RWPE1 (cell line): ENCODE data around the gene UQCC2.

Experiments
- CTCF ChIA-PET: fragments of 350-600 bp; sonication (Branson Sonifier 250); formaldehyde crosslinking; extraction: SDS; loops from one replicate; lab custom pipeline; 2021; lab: Yijun Ruan, JAX
- POLR2A ChIA-PET: fragments of 400-600 bp; formaldehyde crosslinking; extraction: SDS; loops from one replicate; lab custom pipeline; 2020; ENCODE audit warnings: antibody characterized with exemption; ENCODE audit not compliant: low non-redundant PET; lab: Yijun Ruan, JAX
- DNase-seq: peaks from one replicate; pipeline ENCODE4 v3.0.0; 2012; ENCODE audit warnings: low spot score
- H3K27ac ChIP-seq: fragments of 450-650 bp; 2 replicates; pipeline ENCODE4 v1.5.1; 2017
- CTCF ChIP-seq: fragments of 450-650 bp; conservative IDR thresholded peaks from 2 replicates; pipeline ENCODE4 v1.5.1; 2017; ENCODE audit warnings: low read depth, mild to moderate bottlenecking

The UQCC2 gene

GRCh38 chr6:33711140-33712129 lies at the start of gene UQCC2:
Gene UQCC2, minus strand, starts transcription at chr6:33711700. Its CDS starts 14 bp downstream, at chr6:33711686.
- H3K27ac ChIP-seq, result peak within 1 kb of the TSS; percentile 91
- ChIA-PET CTCF (interaction anchor here (0.5 to 1.9 kb wide), 27 partner anchors 11 to 530 kb away, joined by 3 to 40 read pairs (median 4); partner anchors contain the start of genes BAK1 and IP6K3), POLR2A (interaction anchor here (0.5 to 1.0 kb wide), 3 partner anchors 58 to 121 kb away, joined by 3 to 4 read pairs (median 3); no protein-coding TSS in a partner anchor)
- peak; percentile 87 for TF ChIP-seq CTCF
- DNase-seq, result peak; percentile 98

GRCh38 chr6:33759887-33760629 lies 48.6 kb upstream of the UQCC2 start:
- TF ChIP-seq CTCF, result no peak
- H3K27ac ChIP-seq, result peak overlapping the region; percentile 59; the same call in 1 of the 2 replicates
- DNase-seq, result no peak
- ChIA-PET CTCF (interaction anchor here (0.7 to 4.8 kb wide), 5 partner anchors 8 to 73 kb away, joined by 3 to 46 read pairs (median 25); partner anchors contain the start of genes IP6K3 and UQCC2), POLR2A (no interaction called here)

- H3K27ac ChIP-seq, result peak overlapping the region; percentile 59; the same call in 1 of the 2 replicates
- TF ChIP-seq CTCF, result no peak
- DNase-seq, result no peak
- ChIA-PET POLR2A (no interaction called here), CTCF (interaction anchor here (1.2 to 4.0 kb wide), 2 partner anchors 14 to 47 kb away, joined by 7 to 46 read pairs; partner anchors contain the start of genes IP6K3 and UQCC2)
Observed at GRCh38 chr6:33758815-33759216, 47.3 kb upstream of the UQCC2 start.

GRCh38 chr6:33757906-33758305 lies 46.4 kb upstream of the UQCC2 start:
- ChIA-PET POLR2A (no interaction called here), CTCF (interaction anchor here (0.6 to 1.5 kb wide), 4 partner anchors 13 to 46 kb away, joined by 3 to 7 read pairs (median 4); partner anchors contain the start of gene UQCC2)
- TF ChIP-seq CTCF, result no peak
- peak overlapping the region; percentile 25 for H3K27ac ChIP-seq
- no peak for DNase-seq

- DNase-seq, result no peak
- H3K27ac ChIP-seq, result 0 out of 2 replicates have a peak overlapping the region, but pooled peaks have one; percentile 2
- no peak for TF ChIP-seq CTCF
- POLR2A ChIA-PET, result no interaction called here
- CTCF ChIA-PET, result interaction anchor here (1.5 kb wide), 1 partner anchor 13 kb away, joined by 3 read pairs; no protein-coding TSS in a partner anchor
Observed at GRCh38 chr6:33757113-33757512, 45.6 kb upstream of the UQCC2 start.
